HG03108 (cell line): ENCODE data around the gene CELF4.

Source experiments
- ATAC-seq: cut with Tn5 transposase; IDR thresholded peaks from one replicate; pipeline ENCODE4 v1.9.1; 2021; ENCODE audit warnings: moderate library complexity; ENCODE audit not compliant: unreplicated experiment

The CELF4 gene

GRCh38 chr18:37548679-37549289 is 16.8 kb downstream of the CELF4 start:
- ATAC-seq = no peak

- no peak for ATAC-seq
Measured at GRCh38 chr18:37547196-37547827, 18.3 kb downstream of the CELF4 start.

- ATAC-seq = no peak
Measured at GRCh38 chr18:37546651-37547050, 18.9 kb downstream of the CELF4 start.

GRCh38 chr18:37546272-37546537 is 19.4 kb downstream of the CELF4 start:
- no peak for ATAC-seq

- ATAC-seq = no peak
Measured at GRCh38 chr18:37545461-37546271, 19.9 kb downstream of the CELF4 start.

GRCh38 chr18:37544713-37545112 is 20.9 kb downstream of the CELF4 start:
- ATAC-seq = no peak

- no peak for ATAC-seq
Measured at GRCh38 chr18:37544217-37544616, 21.4 kb downstream of the CELF4 start.

- no peak for ATAC-seq
Measured at GRCh38 chr18:37543321-37543720, 22.3 kb downstream of the CELF4 start.

- no peak for ATAC-seq
Measured at GRCh38 chr18:37541517-37541916, 24.1 kb downstream of the CELF4 start.

- ATAC-seq = no peak
Measured at GRCh38 chr18:37540424-37541138, 25.0 kb downstream of the CELF4 start.

- no peak for ATAC-seq
Measured at GRCh38 chr18:37539236-37539635, 26.4 kb downstream of the CELF4 start.

- no peak for ATAC-seq
Measured at GRCh38 chr18:37538526-37539205, 26.9 kb downstream of the CELF4 start.

GRCh38 chr18:37537868-37538525 is 27.6 kb downstream of the CELF4 start:
- peak; percentile 79 for ATAC-seq

GRCh38 chr18:37536656-37537055 is 28.9 kb downstream of the CELF4 start:
- no peak for ATAC-seq

- ATAC-seq = no peak
Measured at GRCh38 chr18:37535968-37536367, 29.6 kb downstream of the CELF4 start.

- ATAC-seq = no peak
Measured at GRCh38 chr18:37534627-37535026, 31.0 kb downstream of the CELF4 start.

- no peak for ATAC-seq
Measured at GRCh38 chr18:37533647-37534584, 31.7 kb downstream of the CELF4 start.

GRCh38 chr18:37532917-37533316 is 32.7 kb downstream of the CELF4 start:
- no peak for ATAC-seq

- no peak for ATAC-seq
Measured at GRCh38 chr18:37529863-37530262, 35.7 kb downstream of the CELF4 start.

- no peak for ATAC-seq
Measured at GRCh38 chr18:37529296-37529695, 36.3 kb downstream of the CELF4 start.
